Measurements from ENCODE around the gene ADGB.
A peak's percentile ranks its signal among the peaks of the same experiment; 100 is the strongest.
"Not testable (repeated sequence)": the region's sequence is repeated elsewhere in the genome, so short reads cannot be mapped to it uniquely, and the experiment has no call there.

ADGB gene

DNA sequence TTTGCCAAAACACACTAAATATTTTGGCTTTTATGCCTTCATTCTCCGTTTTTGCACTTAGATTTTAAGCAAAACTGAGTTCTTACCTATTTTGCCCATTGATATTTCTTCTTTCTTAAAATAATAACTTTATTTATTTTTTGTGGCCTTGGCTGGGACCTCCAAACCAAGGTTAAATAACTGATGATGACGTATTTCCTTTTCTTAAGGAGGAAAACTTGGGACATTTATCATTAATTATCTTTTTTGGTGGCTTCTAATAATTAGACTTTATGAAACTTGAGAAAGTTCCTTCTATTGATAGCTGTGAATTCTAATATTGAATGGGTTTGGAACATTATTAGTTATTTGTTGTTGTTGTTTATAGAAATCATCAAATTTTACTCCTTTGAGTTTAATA is 154.5 kb downstream of the ADGB start:
- no peak for DNase-seq (ENCODE audit: low read depth in 1 of 2, low spot score in 1 of 2)

DNA sequence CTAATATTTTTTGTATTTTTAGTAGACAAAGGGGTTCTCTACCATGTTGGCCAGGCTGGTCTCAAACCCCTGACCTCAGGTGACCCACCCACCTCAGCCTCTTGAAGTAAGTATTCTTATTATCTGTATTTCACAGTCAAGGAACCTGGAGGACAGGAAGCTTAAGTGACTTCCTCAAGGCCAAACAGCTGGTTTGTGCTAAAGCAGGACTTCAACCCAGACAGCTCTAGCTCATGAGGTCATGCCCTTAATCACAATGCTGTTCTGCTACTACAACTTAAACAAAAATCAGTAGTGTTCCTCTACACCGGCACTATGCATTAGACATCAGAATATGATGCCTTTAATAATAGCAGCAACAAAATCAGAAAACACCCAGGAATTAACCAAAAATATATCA is 168.9 kb downstream of the ADGB start:
- no peak for DNase-seq (ENCODE audit: low read depth in 1 of 2, low spot score in 1 of 2)

DNA sequence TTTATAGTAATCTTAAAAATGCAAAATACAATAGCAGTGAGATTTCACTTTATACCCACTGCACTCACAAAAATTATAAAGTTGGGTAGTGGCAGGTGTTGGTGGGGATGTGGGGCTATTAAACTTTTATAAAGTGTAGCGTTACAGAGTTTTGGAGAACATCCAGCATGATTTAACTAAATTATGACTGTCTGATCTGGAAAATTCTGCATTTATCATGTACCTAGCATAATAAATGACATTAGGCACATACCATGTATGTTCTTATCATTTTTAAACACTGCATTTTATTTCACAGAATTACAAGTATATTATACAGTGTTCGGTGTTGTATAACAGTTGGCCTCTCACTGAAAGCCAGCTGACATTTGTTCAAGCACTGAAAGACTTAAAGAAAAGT is 169.9 kb downstream of the ADGB start:
- DNase-seq (ENCODE audit: low read depth in 1 of 2, low spot score in 1 of 2), result no peak

DNA sequence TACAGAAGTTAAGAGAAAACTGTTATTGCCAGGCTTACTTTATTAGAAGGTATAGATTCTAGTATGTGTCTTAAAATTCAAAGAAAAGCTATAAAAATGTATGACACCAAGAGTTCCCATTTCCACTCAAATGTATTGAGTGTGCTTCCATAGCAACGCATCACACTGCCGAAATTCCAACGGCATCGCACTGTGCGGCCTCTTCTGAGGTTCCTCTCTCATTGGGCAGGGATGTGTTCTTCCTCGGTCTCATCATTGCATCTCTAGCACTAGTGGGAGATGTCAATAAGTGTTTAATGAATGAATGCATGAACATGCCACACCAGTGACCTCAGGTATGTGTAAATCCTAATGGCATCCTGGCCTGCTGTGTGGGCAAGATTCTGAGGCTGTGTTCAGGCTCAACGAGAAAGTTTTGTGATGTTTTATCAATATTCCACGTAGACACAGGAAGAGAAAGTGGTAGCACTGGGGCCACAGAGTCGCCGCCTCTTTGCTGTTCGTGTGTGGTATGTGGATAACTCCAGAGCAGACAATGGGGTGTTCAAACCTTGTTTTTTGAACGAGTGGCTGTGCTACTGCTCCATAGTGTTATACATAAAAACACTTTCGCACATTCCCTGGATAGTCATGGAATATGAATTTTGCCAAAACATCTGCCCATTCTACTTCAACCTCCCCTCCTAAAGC is 171.6 kb downstream of the ADGB start:
- DNase-seq (ENCODE audit: low read depth in 1 of 2, low spot score in 1 of 2), result no peak

DNA sequence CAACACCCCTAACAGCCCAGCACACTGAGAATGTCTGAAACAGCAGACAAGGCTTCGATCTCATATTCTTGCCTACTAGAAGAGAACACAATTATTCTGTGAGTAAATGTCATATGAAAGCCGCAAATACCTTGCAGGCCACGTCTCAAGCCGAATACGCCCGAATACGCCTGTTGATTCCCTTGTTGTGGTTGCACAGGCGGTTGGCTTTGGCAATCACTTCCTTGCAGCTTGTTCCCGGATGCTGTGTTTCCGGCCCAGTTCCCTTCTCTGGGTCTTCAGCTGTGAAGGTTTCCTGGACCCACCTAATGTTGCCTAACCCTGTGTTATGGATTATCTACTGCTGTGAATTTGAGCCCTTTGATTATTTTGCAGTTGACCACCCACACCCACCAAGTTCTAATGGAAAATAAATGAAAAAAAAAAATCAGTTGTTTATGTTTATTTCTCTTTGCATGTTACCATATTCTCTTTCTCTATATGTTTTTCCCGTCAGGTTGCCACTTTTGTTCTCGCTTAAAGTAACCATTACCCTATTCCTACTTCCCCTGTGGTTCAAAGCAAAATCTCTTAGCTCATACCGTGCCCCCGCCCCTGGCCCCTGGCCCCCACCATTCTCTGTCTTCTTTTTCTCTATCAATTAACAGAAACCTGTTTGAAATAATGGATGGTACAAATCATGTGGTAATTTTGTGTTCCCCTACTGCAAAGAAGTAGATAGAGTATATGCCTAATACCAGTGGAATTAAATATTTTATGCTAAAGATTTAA is 172.4 kb downstream of the ADGB start:
- peak in 1 of 2 donors; percentile 15 for DNase-seq (ENCODE audit: low read depth in 1 of 2, low spot score in 1 of 2)

DNA sequence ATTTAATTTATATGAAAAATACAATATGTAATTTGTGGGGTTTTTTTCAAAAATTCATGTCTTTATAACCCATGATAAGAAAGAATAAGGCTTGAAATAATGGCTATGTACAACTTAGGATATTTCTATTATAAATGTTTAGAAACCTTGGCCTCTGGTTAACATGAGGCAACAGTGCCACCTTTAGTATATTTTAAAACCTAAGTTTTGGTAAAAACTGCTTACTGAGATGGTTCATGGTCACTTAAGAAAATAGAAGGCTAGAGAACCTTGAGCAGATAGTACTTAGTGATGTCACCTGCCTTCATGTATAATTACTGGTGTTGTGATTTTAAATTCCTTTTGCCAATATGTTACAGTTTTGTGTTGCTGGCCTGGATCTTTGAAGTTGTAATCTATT is 176.4 kb downstream of the ADGB start:
- DNase-seq (ENCODE audit: low read depth in 1 of 2, low spot score in 1 of 2), result no peak

DNA sequence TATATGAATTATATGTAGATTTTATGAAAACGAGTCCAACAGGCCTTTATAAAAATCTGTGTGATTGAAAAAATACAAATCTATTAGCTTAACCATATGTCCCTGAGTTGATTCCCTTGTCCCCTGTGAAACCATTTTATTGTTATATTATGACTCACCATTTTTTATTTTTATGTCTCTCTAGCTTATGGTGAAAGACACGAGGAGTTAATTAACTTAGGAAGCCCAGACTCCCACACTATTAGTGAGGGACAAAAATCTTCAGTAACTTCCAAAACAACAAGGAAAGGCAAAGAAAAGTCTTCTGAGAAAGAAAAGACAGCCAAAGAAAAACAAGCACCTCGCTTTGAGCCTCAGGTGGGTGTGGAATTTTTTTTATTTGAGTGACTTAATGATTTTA is 183.1 kb downstream of the ADGB start:
- no peak for DNase-seq (ENCODE audit: low read depth in 1 of 2, low spot score in 1 of 2)

DNA sequence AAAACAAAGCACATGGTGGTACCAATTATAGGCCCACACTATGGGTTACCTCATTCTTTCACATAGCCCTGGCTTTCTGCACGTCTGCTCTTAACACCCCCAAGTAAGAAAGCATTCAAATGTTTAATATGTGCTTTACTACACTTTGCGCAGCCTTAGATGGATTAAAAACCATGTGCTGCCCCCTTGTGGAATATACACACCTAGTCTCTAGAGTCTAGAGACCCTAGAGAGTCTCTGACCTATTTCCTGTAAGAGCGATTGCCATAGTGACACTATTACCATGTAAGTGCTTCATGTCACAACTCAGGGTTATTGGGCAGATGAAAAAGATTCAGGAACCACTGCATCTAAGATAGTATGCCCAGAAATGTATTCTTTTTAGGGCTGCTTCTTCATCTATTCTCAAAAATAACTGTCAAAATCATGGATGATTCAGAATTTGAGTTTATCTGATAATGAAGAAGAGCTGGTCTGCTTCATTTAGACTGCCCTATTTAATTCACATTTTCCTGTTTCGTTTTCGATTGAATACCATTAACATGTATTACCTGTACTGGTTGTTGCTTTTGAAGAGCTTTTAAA is 186.3 kb downstream of the ADGB start:
- DNase-seq (ENCODE audit: low read depth in 1 of 2, low spot score in 1 of 2), result peak in 1 of 2 donors; percentile 22

DNA sequence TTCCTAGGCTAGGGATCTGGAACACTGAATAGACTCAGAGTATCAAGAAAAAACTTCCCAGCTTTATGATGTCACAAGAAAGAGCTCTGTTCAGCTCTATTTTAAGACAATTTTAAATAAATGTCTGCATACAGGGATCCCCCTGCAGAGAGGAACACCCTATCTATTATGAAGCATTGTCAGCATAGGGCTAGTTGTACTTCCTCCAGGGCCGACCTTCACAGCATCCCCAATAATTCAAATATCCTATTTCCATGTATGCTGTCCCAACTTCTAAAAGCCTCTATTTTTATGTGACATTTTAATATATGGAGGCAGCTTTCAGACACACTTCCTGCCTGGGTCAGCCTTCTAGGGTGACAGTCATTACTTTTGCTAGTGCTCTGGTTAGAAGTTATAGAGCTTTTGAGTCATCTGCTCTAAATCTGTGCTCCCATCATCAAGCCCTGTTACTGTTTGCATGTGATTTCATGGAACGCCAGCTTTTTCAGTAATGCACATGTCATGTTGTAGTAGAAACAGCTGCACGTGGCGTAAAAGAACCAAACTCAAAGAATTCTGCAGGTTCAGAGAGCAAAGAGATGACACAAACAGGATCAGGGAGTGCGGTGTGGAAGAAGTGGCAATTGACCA is 189.2 kb downstream of the ADGB start:
- DNase-seq (ENCODE audit: low read depth in 1 of 2, low spot score in 1 of 2), result no peak

DNA sequence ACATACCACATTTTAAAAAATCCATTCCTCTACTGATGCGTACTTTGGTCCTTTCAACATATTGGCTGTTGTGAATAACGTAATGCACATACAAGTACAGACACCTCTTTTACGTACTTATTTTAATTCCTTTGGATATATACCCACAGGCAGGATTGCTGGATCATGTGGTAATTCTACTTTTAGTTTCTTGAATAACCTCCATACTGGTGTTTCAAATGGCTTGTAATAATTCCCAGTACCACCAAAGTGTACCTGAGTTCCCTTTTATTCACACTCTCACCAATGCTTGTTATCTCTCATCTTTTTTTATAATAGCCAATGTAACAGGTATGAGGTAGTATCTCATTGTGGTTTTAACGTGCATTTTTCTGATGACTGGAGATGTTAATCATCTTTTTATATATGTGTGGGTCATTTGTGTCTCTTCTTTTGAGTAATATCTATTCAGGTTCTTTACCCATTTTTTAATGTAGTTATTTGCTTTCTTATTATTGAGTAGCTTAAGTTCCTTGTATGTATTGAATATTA is 191.9 kb downstream of the ADGB start:
- DNase-seq (ENCODE audit: low read depth in 1 of 2, low spot score in 1 of 2), result no peak

DNA sequence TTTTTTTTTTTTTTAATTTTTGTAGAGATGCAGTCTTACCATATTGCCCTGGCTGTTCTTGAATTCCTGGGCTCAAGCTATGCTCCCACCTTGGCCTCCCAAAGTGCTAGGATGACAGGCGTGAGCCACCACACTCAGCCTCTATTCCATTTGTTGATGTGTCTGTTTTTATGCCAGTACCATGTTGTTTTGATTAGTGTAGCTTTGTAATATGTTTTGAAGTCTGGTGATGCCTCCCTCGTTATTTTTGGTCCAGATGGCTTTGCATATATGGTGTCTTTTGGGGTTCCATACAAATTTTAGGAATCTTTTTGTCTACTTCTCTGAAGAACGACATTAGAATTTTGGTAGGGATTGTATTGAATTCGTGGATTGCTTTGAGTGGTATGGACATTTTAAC is 193.2 kb downstream of the ADGB start:
- no peak for DNase-seq (ENCODE audit: low read depth in 1 of 2, low spot score in 1 of 2)

DNA sequence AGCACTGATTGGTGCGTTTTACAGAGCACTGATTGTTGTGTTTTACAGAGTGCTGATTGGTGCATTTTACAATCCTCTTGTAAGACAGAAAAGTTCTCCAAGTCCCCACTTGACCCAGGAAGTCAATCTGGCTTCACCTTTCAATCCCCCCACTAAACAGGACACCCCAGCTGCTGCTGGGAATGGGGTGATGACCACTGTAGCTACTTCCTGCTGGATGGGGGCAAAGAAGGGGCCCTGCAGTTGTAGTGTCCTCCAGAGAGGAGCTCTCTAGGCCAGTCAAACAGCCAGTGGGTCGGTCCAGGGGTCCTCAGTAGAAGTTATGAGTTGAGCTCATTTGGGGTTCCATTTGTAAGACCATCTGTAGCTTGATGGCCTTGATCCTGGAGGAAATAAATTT is 194.4 kb downstream of the ADGB start:
- DNase-seq (ENCODE audit: low read depth in 1 of 2, low spot score in 1 of 2), result not testable (repeated sequence)

DNA sequence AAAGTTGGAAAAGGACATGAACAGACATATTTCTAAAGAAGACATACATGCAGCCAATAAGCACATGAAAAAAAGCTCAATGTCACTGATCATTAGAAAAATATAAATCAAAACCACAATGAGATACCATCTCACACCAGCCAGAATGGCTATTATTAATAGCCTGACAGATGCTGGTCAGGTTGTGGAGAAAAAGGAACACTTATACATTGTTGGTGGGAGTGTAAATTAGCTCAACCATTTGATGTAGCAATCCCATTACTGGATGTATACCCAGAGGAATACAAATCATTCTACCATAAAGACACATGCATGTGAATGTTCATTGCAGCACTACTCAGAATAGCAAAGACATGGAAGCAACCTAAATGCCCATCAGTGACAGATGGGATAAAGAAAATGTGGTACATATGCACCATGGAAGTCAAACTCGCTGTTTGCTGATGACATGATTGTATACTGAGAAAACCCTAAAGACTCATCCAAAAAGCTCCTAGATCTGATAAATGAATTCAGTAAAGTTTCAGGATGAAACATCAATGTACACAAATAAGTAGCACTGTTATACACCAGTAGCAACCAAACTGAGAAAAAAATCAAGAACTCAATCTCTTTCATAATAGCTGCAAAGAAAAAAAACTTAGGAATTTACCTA is 196.8 kb downstream of the ADGB start:
- DNase-seq (ENCODE audit: low read depth in 1 of 2, low spot score in 1 of 2), result no peak

DNA sequence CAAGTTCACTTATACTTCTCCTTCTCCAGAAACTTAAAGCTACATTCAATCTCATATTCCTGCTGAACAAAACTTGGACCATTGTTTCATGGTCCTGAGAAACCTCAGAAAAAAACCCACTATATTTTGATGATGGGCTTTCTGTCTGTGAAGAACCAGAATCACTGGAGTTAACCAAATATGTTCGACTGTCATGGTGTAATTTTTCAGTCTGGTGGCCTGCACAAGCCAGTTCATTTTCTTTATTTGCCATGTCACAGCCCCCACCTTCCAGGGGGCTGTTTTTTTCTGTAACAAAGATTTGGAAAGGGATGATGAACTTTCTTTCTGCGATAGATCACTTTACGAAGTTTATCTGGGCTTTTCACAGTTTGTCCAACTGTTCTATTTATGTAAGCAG is 204.4 kb downstream of the ADGB start:
- DNase-seq (ENCODE audit: low read depth in 1 of 2, low spot score in 1 of 2), result not testable (repeated sequence)

DNA sequence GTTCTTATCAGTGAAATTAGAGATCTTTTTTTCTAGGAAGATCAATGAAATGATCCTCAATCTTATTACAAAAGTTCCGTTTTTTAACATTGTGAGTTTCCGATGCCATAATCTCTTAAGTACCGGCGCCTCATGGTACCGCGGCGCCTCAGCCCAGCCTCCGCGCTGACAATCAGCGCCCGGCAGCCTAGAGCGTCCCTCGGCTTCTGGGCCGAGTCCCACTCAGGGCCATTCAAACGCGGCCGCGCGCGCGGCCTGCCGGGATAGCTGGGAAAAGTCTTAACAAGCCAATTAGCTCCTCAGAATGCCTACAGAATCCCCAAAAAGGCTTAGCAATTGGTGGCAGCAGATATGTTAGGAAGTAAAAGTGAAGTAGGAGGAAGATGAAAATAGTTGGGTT is 204.8 kb downstream of the ADGB start:
- DNase-seq (ENCODE audit: low read depth in 1 of 2, low spot score in 1 of 2), result no peak

DNA sequence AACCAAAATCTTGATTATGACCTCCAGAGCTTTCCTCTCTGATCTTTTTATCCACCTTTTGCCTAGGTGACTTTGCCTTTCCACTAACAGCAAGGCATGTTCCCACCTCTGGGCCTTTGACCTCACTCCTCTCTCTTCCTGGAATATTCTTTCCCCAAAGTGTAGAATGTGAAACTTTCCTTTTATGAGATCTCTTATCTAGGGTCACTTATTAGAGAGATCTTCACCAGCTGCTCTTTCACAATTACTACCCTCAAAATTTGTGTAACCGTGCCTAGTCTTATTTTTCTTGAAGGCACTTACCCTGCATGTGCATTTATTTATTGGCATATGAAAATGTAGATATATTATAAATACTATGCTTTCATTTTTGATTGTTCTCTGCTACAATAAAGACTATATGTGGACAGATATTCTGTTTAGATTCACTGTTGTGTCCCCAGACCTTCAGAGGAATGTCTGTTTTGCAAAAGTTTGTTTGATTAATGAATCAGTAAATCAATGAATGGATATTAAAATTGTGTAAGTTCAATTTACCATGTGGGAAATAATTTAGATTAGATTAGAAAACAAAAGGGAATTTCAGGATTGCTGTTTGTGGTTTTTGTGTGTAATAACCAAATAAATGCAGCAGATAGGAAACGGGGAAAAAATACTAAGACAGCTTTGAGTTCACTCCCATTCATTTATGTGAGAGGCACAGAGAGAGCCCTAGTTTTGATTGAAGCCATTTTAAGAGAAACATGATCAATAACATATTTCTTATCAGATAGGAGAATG is 207.0 kb downstream of the ADGB start:
- no peak for DNase-seq (ENCODE audit: low read depth in 1 of 2, low spot score in 1 of 2)

DNA sequence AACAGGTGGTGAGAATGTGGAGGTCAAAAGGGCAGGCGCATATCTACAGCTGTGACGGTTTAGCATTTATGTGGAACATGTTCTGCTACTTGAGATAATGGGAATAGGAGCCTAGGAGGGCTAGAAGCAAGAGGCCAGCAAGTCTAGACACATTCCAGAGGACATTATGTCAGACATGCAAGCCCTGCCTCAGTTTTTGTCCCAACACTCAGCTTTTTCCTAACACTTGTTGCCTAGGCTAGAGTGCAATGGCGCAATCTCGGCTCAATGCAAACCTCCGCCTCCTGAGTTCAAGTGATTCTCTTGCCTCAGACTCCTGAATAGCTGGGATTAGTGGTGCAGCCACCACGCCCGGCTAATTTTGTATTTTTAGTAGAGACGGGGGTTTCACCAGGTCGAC is 210.2 kb downstream of the ADGB start:
- not testable (repeated sequence) for DNase-seq (ENCODE audit: low read depth in 1 of 2, low spot score in 1 of 2)

DNA sequence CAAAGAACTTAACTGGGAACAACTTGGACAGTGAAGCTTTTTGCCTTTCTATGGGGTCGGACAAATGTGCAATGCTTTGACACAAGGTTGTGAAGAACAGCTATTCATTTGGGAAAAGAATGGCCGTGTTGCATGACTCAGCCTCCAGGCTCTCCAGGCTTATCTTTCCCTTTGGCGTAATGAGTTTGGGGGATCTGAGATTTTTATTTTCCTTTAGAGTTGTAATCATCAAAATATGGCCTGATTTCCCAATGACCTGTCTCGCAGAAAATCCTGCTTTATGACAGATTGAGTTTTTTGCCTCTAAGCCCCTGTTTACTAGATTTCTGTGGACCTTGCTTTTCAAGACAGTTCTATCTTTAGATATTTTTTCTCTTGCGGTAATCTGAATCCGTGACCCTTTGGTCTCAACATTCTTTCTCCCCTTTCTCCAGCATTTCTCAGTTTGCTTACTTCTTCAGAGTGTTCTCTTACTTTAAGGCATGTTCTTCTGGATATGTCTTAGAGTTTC is 214.1 kb downstream of the ADGB start:
- DNase-seq (ENCODE audit: low read depth in 1 of 2, low spot score in 1 of 2), result not testable (repeated sequence)

DNA sequence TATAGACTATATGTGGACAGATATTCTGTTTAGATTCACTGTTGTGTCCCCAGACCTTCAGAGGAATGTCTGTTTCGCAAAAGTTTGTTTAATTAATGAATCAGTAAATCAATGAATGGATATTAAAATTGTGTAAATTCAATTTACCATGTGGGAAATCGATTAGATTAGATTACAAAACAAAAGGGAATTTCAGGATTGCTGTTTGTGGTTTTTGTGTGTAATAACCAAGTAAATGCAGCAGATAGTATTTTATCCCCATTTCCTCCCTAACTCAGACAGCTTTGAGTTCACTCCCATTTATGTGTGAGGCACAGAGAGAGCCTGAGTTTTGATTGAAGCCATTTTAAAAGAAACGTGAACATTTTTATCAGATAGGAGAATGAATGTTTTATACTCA is 214.8 kb downstream of the ADGB start:
- DNase-seq (ENCODE audit: low read depth in 1 of 2, low spot score in 1 of 2), result no peak

DNA sequence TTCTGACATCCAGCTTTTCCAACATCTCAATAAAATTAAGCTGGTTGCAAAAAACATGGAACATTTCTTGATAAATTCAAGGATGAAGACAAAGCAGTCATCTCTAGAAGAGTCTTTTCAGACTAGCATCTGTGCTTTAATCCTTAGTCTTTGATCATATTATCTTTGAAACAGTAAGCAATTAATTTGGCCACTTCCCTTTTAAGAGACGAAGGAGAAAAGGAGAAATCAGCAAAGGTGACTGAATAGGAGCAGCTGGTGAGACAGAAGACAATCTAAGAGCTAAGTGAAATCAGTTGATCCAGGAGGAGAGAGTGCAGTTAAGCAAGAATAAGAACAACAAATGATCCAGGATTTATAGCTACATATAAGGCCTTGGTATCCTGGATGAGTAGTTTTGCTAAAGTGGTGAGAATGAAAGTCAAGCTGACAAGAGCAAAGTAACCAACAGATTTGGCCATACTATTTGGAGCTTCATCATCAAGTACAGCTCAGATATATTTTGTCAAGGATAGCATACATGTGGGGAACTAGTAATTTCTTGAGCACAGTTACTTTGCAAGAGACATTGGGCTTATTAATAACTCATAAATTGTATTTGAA is 215.5 kb downstream of the ADGB start:
- no peak for DNase-seq (ENCODE audit: low read depth in 1 of 2, low spot score in 1 of 2)

Data from activated CD4-positive, alpha-beta T cell treated with anti-CD3 and anti-CD28 coated beads, Interleukin-2, amount 50 U/mL, for 24 hours (primary cell).